ENCODE measurements around the gene BCORL1.

- TF ChIP-seq CTCF (IDR thresholded peaks at IDR 0.05; ENCODE audit: insufficient read depth, low read depth, low read length) = no peak
- TF ChIP-seq EZH2 (IDR thresholded peaks at IDR 0.05; ENCODE audit: insufficient read depth, low read length) = no peak
Observed at GRCh38 chrX:130098210-130098552, 115.7 kb downstream of the BCORL1 start.

All from astrocyte (in vitro differentiated cells and primary cell).